NB4 (cell line): ENCODE results near the gene CARM1.
"Not testable (repeated sequence)": the region's sequence is repeated elsewhere in the genome, so short reads cannot be mapped to it uniquely, and the experiment has no call there.

Source experiments
- DNase-seq: peaks from one replicate; pipeline ENCODE4 v3.0.0; 2010; ENCODE audit warnings: low read depth
- H3K4me3 ChIP-seq: one replicate; pipeline ENCODE4 v1.5.1; 2011; ENCODE audit warnings: mild to moderate bottlenecking, low read depth, low read length, moderate library complexity
- MAX ChIP-seq: IDR thresholded peaks from 2 replicates; pipeline ENCODE4 v1.6.1; 2011; ENCODE audit warnings: low read depth, low read length
- MYC ChIP-seq: IDR thresholded peaks from 2 replicates; pipeline ENCODE4 v1.6.1; 2011; ENCODE audit warnings: low read depth, low read length
- POLR2A ChIP-seq: IDR thresholded peaks from 2 replicates; pipeline ENCODE4 v1.6.1; 2011; ENCODE audit warnings: mild to moderate bottlenecking; ENCODE audit not compliant: insufficient read length; ENCODE audit errors: extremely low read depth
- TF ChIP-seq, protein P1 (sequence below): IDR thresholded peaks from one replicate; pipeline ENCODE4 v1.5.1; 2012; ENCODE audit warnings: low read depth, low read length

Gene CARM1

DNA sequence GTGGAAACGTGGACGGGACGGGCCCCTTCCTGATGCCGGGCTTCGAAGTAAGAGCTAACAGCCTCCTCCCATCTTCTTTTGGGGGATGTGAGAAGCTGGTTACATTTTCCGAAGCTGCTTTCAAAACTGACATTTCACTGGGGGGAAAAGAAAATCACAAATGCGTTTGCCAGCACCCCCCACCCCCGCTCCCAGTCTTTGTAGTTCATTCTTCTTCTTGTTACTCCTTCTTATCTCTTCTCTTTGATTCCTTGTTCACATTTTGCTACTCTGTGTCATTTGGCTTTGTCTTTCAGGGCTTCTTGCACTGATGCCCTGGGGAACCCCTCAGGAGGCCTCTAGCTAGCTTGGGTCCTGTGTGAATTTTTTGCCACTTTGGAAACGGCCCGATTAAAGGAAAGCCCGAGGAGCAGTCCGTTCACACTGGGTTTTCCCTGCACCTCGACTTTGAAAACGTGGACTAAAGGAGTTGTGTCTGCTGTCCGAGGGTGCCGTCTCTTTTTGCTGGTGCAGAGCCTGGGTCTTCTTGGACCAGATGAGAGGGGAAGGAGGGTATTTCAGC lies 1.3 kb downstream of the CARM1 start:
- DNase-seq, result no peak
- peak overlapping the region; percentile 64 for H3K4me3 ChIP-seq
- TF ChIP-seq MAX, result no peak
- TF ChIP-seq, protein P1, sequence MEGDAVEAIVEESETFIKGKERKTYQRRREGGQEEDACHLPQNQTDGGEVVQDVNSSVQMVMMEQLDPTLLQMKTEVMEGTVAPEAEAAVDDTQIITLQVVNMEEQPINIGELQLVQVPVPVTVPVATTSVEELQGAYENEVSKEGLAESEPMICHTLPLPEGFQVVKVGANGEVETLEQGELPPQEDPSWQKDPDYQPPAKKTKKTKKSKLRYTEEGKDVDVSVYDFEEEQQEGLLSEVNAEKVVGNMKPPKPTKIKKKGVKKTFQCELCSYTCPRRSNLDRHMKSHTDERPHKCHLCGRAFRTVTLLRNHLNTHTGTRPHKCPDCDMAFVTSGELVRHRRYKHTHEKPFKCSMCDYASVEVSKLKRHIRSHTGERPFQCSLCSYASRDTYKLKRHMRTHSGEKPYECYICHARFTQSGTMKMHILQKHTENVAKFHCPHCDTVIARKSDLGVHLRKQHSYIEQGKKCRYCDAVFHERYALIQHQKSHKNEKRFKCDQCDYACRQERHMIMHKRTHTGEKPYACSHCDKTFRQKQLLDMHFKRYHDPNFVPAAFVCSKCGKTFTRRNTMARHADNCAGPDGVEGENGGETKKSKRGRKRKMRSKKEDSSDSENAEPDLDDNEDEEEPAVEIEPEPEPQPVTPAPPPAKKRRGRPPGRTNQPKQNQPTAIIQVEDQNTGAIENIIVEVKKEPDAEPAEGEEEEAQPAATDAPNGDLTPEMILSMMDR, result no peak
- no peak for TF ChIP-seq POLR2A
- no peak for TF ChIP-seq MYC

GRCh38 chr19:10874024-10874423 lies 2.7 kb downstream of the CARM1 start:
- no peak for DNase-seq
- H3K4me3 ChIP-seq, result no peak overlapping the region
- TF ChIP-seq MYC (no peak), POLR2A (no peak)
- TF ChIP-seq, protein P1, result no peak

DNA sequence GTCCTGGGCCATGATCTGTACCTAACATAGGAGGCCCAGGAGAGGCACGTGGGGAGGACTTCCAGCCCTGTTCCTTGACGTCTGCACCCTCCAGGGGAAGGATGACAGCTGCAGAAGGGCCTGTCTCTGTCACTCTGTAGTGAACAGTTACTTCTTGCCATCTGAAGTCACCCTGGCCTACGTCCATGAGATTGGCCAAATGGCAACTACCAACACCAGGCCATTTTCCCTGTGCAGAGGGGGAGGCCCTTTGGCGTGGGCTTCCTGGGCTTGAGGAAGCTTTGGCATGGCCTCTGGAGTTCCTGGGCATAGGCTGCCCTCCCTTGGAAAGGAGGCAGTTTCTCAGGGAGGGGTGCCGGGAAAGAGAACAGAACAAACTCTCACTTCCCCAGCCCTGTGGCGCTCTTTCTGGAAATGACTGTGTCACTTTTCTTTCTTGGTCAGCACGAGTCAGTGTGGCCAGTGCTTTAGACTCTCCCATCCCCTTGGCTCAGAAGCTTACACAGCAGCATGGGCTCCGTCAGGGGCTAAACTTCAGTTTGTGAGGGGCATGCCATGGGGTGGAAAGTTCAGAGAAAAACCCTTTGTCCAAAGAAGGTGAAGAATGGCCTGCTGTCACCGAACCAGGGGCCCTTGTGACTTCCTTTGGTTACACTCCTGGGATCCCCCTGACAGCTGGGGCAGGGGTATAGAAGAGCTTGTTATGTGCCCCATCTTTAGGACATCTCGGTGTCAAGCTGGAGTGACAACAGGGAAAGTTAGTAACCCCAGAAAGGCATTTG lies 5.3 kb downstream of the CARM1 start:
- TF ChIP-seq POLR2A (no peak), MYC (no peak), MAX (no peak)
- TF ChIP-seq, protein P1, result no peak
- DNase-seq, result no peak
- no peak overlapping the region for H3K4me3 ChIP-seq

- not testable (repeated sequence) for DNase-seq, H3K4me3 ChIP-seq
Observed at GRCh38 chr19:10877608-10878007, 6.3 kb downstream of the CARM1 start.

DNA sequence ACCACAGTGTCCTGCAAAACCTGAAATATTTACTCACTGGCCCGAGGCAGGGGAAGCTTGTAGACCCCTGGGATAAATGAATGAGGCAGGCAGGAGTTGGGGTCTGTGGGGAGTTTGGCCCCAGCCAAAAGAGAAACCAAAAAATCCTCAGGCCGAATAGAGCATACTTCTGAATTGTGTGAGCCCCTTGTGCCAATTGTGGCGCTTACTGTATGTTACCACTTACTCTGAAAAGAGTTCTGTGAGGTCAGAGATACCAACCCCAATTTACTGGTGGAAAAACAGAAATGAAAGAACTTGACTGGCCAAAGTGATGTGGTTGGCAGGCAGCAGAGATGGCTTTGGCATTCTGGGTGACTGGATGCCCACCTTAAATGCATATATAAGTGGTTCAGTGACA lies 6.9 kb downstream of the CARM1 start:
- no peak overlapping the region for H3K4me3 ChIP-seq
- no peak for DNase-seq
- no peak for TF ChIP-seq POLR2A
- TF ChIP-seq, protein P1, result no peak
- TF ChIP-seq MAX, result no peak

- no peak for DNase-seq
- no peak for TF ChIP-seq MAX
- no peak for TF ChIP-seq MYC
- TF ChIP-seq POLR2A, result no peak
- TF ChIP-seq, protein P1, result no peak
- H3K4me3 ChIP-seq, result no peak overlapping the region
Observed at GRCh38 chr19:10881403-10882107, 10.2 kb downstream of the CARM1 start.
